ENCODE results near the gene KLRC2. TPM values are rescaled to one million over a fixed set of nuclear protein-coding genes. Genes with fewer than 3 reads are reported as not detected.
"Not testable (repeated sequence)": the region's sequence is repeated elsewhere in the genome, so short reads cannot be mapped to it uniquely, and the experiment has no call there.

KLRC2 gene
- total RNA-seq, 1 donor from 2014 or later: not detected

- H3K36me3 Mint-ChIP-seq (ENCODE audit: low read depth): no peaks in the 10 kb centered on the region
These were observed 40.3 kb downstream of the KLRC2 start for GRCh38 chr12:10395390-10395998.

GRCh38 chr12:10394531-10395152 is 41.2 kb downstream of the KLRC2 start:
- Mint-ChIP-seq H3K27ac (peak overlapping the region; percentile 74), H3K4me1 (peaks cover 38% of the 10 kb centered on the region), H3K27me3 (peaks cover 15% of the 10 kb centered on the region)
- DNase-seq; H3K36me3 Mint-ChIP-seq (ENCODE audit: low read depth); H3K4me3 Mint-ChIP-seq; CTCF ChIA-PET; ATAC-seq (ENCODE audit: low read depth); H3K9me3 Mint-ChIP-seq; POLR2A ChIA-PET: not testable (repeated sequence)
- intact Hi-C loops (cut with micrococcal nuclease): loop anchor here (1.0 kb wide), 1 partner anchor 29 kb away; no protein-coding TSS in a partner anchor

More at GRCh38 chr12:10395390-10395998, 40.3 kb downstream of the KLRC2 start:
- ChIA-PET CTCF (no interaction called here), POLR2A (no interaction called here)
- intact Hi-C loops (cut with micrococcal nuclease): loop anchor here (1.0 kb wide), 1 partner anchor 30 kb away; no protein-coding TSS in a partner anchor
- Mint-ChIP-seq H3K4me3 (peak overlapping the region; percentile 0), H3K9me3 (no peaks in the 10 kb centered on the region), H3K4me1 (peaks cover 31% of the 10 kb centered on the region), H3K27me3 (peaks cover 17% of the 10 kb centered on the region), H3K27ac (peak overlapping the region; percentile 74)
- TF ChIP-seq CTCF (IDR thresholded peaks at IDR 0.05): no peak
- ATAC-seq (ENCODE audit: low read depth) (peak; percentile 82), DNase-seq (no peak)

GRCh38 chr12:10393291-10393690 is 42.5 kb downstream of the KLRC2 start:
- ChIA-PET POLR2A (interaction anchor here (0.6 kb wide), 1 partner anchor 29 kb away, joined by 3 read pairs; no protein-coding TSS in a partner anchor), CTCF (no interaction called here)
- DNase-seq: no peak
- ATAC-seq (ENCODE audit: low read depth): no peak
- H3K36me3 Mint-ChIP-seq (ENCODE audit: low read depth): no peaks in the 10 kb centered on the region
- intact Hi-C loops (cut with micrococcal nuclease): no loop called here
- H3K4me1 Mint-ChIP-seq: peaks cover 38% of the 10 kb centered on the region
- H3K27ac Mint-ChIP-seq: no peak overlapping the region
- TF ChIP-seq CTCF (IDR thresholded peaks at IDR 0.05): no peak
- H3K9me3 Mint-ChIP-seq: no peaks in the 10 kb centered on the region
- H3K4me3 Mint-ChIP-seq: no peak overlapping the region
- peaks cover 14% of the 10 kb centered on the region for H3K27me3 Mint-ChIP-seq

GRCh38 chr12:10392394-10392930 is 43.3 kb downstream of the KLRC2 start:
- H3K27me3 Mint-ChIP-seq: peaks cover 9% of the 10 kb centered on the region
- CTCF ChIA-PET: no interaction called here
- H3K9me3 Mint-ChIP-seq: no peaks in the 10 kb centered on the region
- H3K4me3 Mint-ChIP-seq: no peak overlapping the region
- POLR2A ChIA-PET: interaction anchor here (0.6 kb wide), 1 partner anchor 28 kb away, joined by 3 read pairs; no protein-coding TSS in a partner anchor
- DNase-seq (no peak), ATAC-seq (ENCODE audit: low read depth) (no peak)
- no peak for TF ChIP-seq CTCF (IDR thresholded peaks at IDR 0.05)
- no peaks in the 10 kb centered on the region for H3K36me3 Mint-ChIP-seq (ENCODE audit: low read depth)
- intact Hi-C loops (cut with micrococcal nuclease): no loop called here
- H3K4me1 Mint-ChIP-seq: peaks cover 38% of the 10 kb centered on the region
- no peak overlapping the region for H3K27ac Mint-ChIP-seq

- DNase-seq; ATAC-seq (ENCODE audit: low read depth); H3K9me3 Mint-ChIP-seq; H3K27me3 Mint-ChIP-seq; intact Hi-C loops (cut with micrococcal nuclease); H3K27ac Mint-ChIP-seq; H3K36me3 Mint-ChIP-seq (ENCODE audit: low read depth); POLR2A ChIA-PET; H3K4me3 Mint-ChIP-seq; CTCF ChIA-PET: not testable (repeated sequence)
- peaks cover 36% of the 10 kb centered on the region for H3K4me1 Mint-ChIP-seq
These were observed 44.8 kb downstream of the KLRC2 start for GRCh38 chr12:10390991-10391390.

- DNase-seq (no peak), ATAC-seq (ENCODE audit: low read depth) (no peak)
- Mint-ChIP-seq H3K9me3 (no peaks in the 10 kb centered on the region), H3K36me3 (ENCODE audit: low read depth) (no peaks in the 10 kb centered on the region), H3K27ac (no peak within 1 kb of the TSS), H3K4me3 (no peak within 1 kb of the TSS), H3K27me3 (peaks cover 11% of the 10 kb centered on the region), H3K4me1 (peaks cover 26% of the 10 kb centered on the region)
- CTCF ChIA-PET: no interaction called here
- no peak for TF ChIP-seq CTCF (IDR thresholded peaks at IDR 0.05)
- intact Hi-C loops (cut with micrococcal nuclease): no loop called here
- POLR2A ChIA-PET: no interaction called here
These were observed 45.9 kb downstream of the KLRC2 start, which contains the start of gene KLRK1 for GRCh38 chr12:10389904-10390303. Gene KLRK1, minus strand, starts transcription at chr12:10390041. Its CDS starts 1,231 bp downstream, at chr12:10388810.
